ENCODE results near the gene NAA10. TPM values are rescaled to one million over a fixed set of nuclear protein-coding genes. Genes with fewer than 3 reads are reported as not detected.

The NAA10 gene
- total and polyA plus RNA-seq, 7 donors, result 105 to 203 (median 166) TPM

- no peak overlapping the region for H3K4me3 ChIP-seq
Measured at GRCh38 chrX:153883163-153883843, 51.5 kb downstream of the NAA10 start.

GRCh38 chrX:153882557-153882956 lies 52.3 kb downstream of the NAA10 start:
- 49 to 77% (median 56%) methylated on average over 5 to 7 of the region's 7 CpGs for WGBS, 3 donors
- no peaks in the 10 kb centered on the region for H3K4me1 ChIP-seq
- no peaks in the 10 kb centered on the region for H3K36me3 ChIP-seq (ENCODE audit: insufficient read depth in 1 of 2, low read depth in 1 of 2)
- H3K27ac ChIP-seq, result no peak overlapping the region
- ATAC-seq (no peak), DNase-seq (no peak)
- TF ChIP-seq CTCF (IDR thresholded peaks at IDR 0.05), result no peak
- H3K27me3 ChIP-seq (ENCODE audit: insufficient read depth in 3 of 3, low read length in 2 of 3), result peaks cover 0 to 80% (median 13%) of the 10 kb centered on the region in 3 donors
- intact Hi-C loops (cut with DNase I), result no loop called here
- no peaks in the 10 kb centered on the region for H3K9me3 ChIP-seq
- no peak overlapping the region for H3K4me3 ChIP-seq

More at GRCh38 chrX:153883163-153883843, 51.5 kb downstream of the NAA10 start:
- no peaks in the 10 kb centered on the region for H3K4me1 ChIP-seq
- ATAC-seq (no peak), DNase-seq (no peak)
- intact Hi-C loops (cut with DNase I), result no loop called here
- H3K27ac ChIP-seq, result no peak overlapping the region
- WGBS, 3 donors, result 62 to 72% (median 63%) methylated on average over 10 to 13 of the region's 13 CpGs
- H3K36me3 ChIP-seq (ENCODE audit: insufficient read depth in 1 of 2, low read depth in 1 of 2), result no peaks in the 10 kb centered on the region
- H3K27me3 ChIP-seq (ENCODE audit: insufficient read depth in 3 of 3, low read length in 2 of 3), result peaks cover 0 to 80% (median 13%) of the 10 kb centered on the region in 3 donors
- no peak for TF ChIP-seq CTCF (IDR thresholded peaks at IDR 0.05)
- no peaks in the 10 kb centered on the region for H3K9me3 ChIP-seq

- WGBS, 3 donors, result 33 to 72% (median 39%) methylated on average over 2 to 8 of the region's 8 CpGs
- intact Hi-C loops (cut with DNase I), result no loop called here
- H3K27ac ChIP-seq, result no peak overlapping the region
- no peaks in the 10 kb centered on the region for H3K9me3 ChIP-seq
- H3K4me3 ChIP-seq, result no peak overlapping the region
- ATAC-seq (no peak), DNase-seq (no peak)
- H3K27me3 ChIP-seq (ENCODE audit: insufficient read depth in 3 of 3, low read length in 2 of 3), result peaks cover 0 to 81% (median 13%) of the 10 kb centered on the region in 3 donors
- H3K36me3 ChIP-seq (ENCODE audit: insufficient read depth in 1 of 2, low read depth in 1 of 2), result no peaks in the 10 kb centered on the region
- H3K4me1 ChIP-seq, result no peaks in the 10 kb centered on the region
- no peak for TF ChIP-seq CTCF (IDR thresholded peaks at IDR 0.05)
Measured at GRCh38 chrX:153882086-153882498, 52.7 kb downstream of the NAA10 start.

GRCh38 chrX:153881281-153881680 lies 53.6 kb downstream of the NAA10 start:
- H3K4me1 ChIP-seq, result no peaks in the 10 kb centered on the region
- H3K27ac ChIP-seq, result no peak overlapping the region
- ATAC-seq (no peak), DNase-seq (peak in 1 of 2 donors; percentile 15)
- WGBS, 3 donors, result 58 to 82% (median 68%) methylated on average over 3 to 7 of the region's 7 CpGs
- H3K27me3 ChIP-seq (ENCODE audit: insufficient read depth in 3 of 3, low read length in 2 of 3), result peaks cover 0 to 85% (median 13%) of the 10 kb centered on the region in 3 donors
- H3K9me3 ChIP-seq, result no peaks in the 10 kb centered on the region
- no peaks in the 10 kb centered on the region for H3K36me3 ChIP-seq (ENCODE audit: insufficient read depth in 1 of 2, low read depth in 1 of 2)
- no peak overlapping the region for H3K4me3 ChIP-seq
- TF ChIP-seq CTCF (IDR thresholded peaks at IDR 0.05), result no peak
- intact Hi-C loops (cut with DNase I), result no loop called here

GRCh38 chrX:153880440-153880815 lies 54.4 kb downstream of the NAA10 start:
- Histone ChIP-seq H3K27me3 (ENCODE audit: insufficient read depth in 3 of 3, low read length in 2 of 3) (peaks cover 0 to 90% (median 13%) of the 10 kb centered on the region in 3 donors), H3K4me3 (no peak overlapping the region), H3K27ac (no peak overlapping the region), H3K9me3 (no peaks in the 10 kb centered on the region), H3K36me3 (ENCODE audit: insufficient read depth in 1 of 2, low read depth in 1 of 2) (no peaks in the 10 kb centered on the region), H3K4me1 (no peaks in the 10 kb centered on the region)
- peak in 1 of 2 donors; percentile 19 for DNase-seq
- no peak for TF ChIP-seq CTCF (IDR thresholded peaks at IDR 0.05)
- ATAC-seq, result no peak
- intact Hi-C loops (cut with DNase I), result no loop called here
- 35 to 37% methylated on average over 6 of the region's 6 CpGs; no CpG with 5 or more reads in 1 of the 3 donors for WGBS, 3 donors

Measured in psoas muscle (tissue), 8 donors.